OCI-LY1 (cell line): Measurements from ENCODE around the gene FBXO28.

Source experiments
- H2AFZ ChIP-seq: fragments of 200-600 bp; sonication (generic), shearing (Covaris generic); 2 replicates; pipeline ENCODE4 v1.6.0; 2014; ENCODE audit warnings: antibody characterized with exemption, mild to moderate bottlenecking, low read length
- H3F3A ChIP-seq: fragments of 200-600 bp; sonication (generic), shearing (Covaris generic); 2 replicates; pipeline ENCODE4 v1.6.0; 2014; ENCODE audit warnings: mild to moderate bottlenecking, antibody characterized with exemption, low read length, moderate library complexity; ENCODE audit not compliant: insufficient read depth
- H3K27ac ChIP-seq: fragments of 200-600 bp; sonication (generic); 2 replicates; pipeline ENCODE4 v1.5.1; 2014; ENCODE audit warnings: low read length, mixed run types, mild to moderate bottlenecking, low read depth; ENCODE audit not compliant: poor library complexity, severe bottlenecking
- H3K27me3 ChIP-seq: fragments of 200-600 bp; sonication (generic); 2 replicates; pipeline ENCODE4 v1.6.0; 2014; ENCODE audit warnings: antibody characterized with exemption, mild to moderate bottlenecking, low read length, moderate library complexity; ENCODE audit not compliant: insufficient read depth
- H3K36me3 ChIP-seq: fragments of 200-600 bp; sonication (generic); 2 replicates; pipeline ENCODE4 v1.6.1; 2014; ENCODE audit warnings: mild to moderate bottlenecking, antibody characterized with exemption, low read length, moderate library complexity, mixed read lengths; ENCODE audit not compliant: insufficient read depth
- H3K4me1 ChIP-seq: fragments of 200-600 bp; sonication (generic); 2 replicates; pipeline ENCODE4 v1.5.1; 2014; ENCODE audit warnings: mild to moderate bottlenecking, low read length, moderate library complexity; ENCODE audit not compliant: insufficient read depth, severe bottlenecking
- H3K4me2 ChIP-seq: fragments of 200-600 bp; sonication (generic), shearing (Covaris generic); 2 replicates; pipeline ENCODE4 v1.6.1; 2014; ENCODE audit warnings: low read length
- H3K4me3 ChIP-seq: fragments of 200-600 bp; sonication (generic); 2 replicates; pipeline ENCODE4 v1.5.1; 2014; ENCODE audit warnings: low read length, low read depth, mild to moderate bottlenecking, mixed read lengths; ENCODE audit not compliant: poor library complexity, severe bottlenecking
- H3K79me2 ChIP-seq: fragments of 200-600 bp; shearing (Covaris generic); 2 replicates; pipeline ENCODE4 v1.6.1; 2016; ENCODE audit warnings: mixed run types, low read length, mixed read lengths; ENCODE audit not compliant: insufficient read depth
- H3K9ac ChIP-seq: fragments of 200-600 bp; sonication (generic), shearing (Covaris generic); 2 replicates; pipeline ENCODE4 v1.6.1; 2014; ENCODE audit warnings: mild to moderate bottlenecking, low read length, mixed read lengths
- H3K9me2 ChIP-seq: fragments of 200-600 bp; sonication (generic), shearing (Covaris generic); 2 replicates; pipeline ENCODE4 v1.6.1; 2014; ENCODE audit warnings: low read depth, mild to moderate bottlenecking, low read length, mixed read lengths
- H3K9me3 ChIP-seq: fragments of 200-600 bp; shearing (Covaris generic); 2 replicates; pipeline ENCODE4 v1.6.1; 2014; ENCODE audit warnings: low read length, mixed read lengths
- H4K20me1 ChIP-seq: fragments of 200-600 bp; sonication (generic), shearing (Covaris generic); 2 replicates; pipeline ENCODE4 v1.6.0; 2016; ENCODE audit warnings: mild to moderate bottlenecking, low read length; ENCODE audit not compliant: insufficient read depth
- EZH2 ChIP-seq: fragments of 200-600 bp; sonication (generic), shearing (Covaris generic); IDR thresholded peaks from 2 replicates; pipeline ENCODE4 v1.8.0; 2017; ENCODE audit warnings: borderline replicate concordance, mixed run types, mild to moderate bottlenecking, antibody characterized with exemption, low read length, moderate library complexity, mixed read lengths
- TF ChIP-seq, protein P1 (sequence below): fragments of 200-600 bp; sonication (generic), shearing (Covaris generic); IDR thresholded peaks from 2 replicates; pipeline ENCODE4 v1.5.1; 2017; ENCODE audit warnings: mild to moderate bottlenecking, antibody characterized with exemption, low read length, moderate library complexity, mixed read lengths

FBXO28 gene

DNA sequence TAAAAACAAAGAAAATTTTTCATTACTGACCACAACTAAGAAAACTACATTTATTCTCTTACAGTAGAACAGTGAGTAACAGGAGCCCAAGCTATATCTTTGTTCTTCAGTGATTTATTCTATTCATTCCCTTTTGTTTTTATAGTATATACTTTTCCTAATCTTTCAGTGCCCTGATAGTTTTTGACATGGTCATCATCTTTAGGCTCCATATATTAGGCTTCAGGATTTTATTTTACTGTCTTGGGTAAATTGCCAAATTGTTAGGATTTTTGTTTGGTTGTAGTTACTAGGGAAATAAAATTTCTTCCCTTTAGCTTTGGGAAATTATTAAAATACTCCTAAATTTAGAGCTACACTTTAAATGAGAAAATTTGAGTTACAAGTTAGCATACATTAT lies 10.3 kb downstream of the FBXO28 start:
- H3K4me1 ChIP-seq: no peaks in the 10 kb centered on the region
- H3K4me2 ChIP-seq: no peak overlapping the region
- H3K36me3 ChIP-seq: peaks cover 28% of the 10 kb centered on the region
- no peaks in the 10 kb centered on the region for H4K20me1 ChIP-seq
- no peak overlapping the region for H3K4me3 ChIP-seq
- no peaks in the 10 kb centered on the region for H3K9me3 ChIP-seq
- no peak for TF ChIP-seq EZH2
- TF ChIP-seq, protein P1, sequence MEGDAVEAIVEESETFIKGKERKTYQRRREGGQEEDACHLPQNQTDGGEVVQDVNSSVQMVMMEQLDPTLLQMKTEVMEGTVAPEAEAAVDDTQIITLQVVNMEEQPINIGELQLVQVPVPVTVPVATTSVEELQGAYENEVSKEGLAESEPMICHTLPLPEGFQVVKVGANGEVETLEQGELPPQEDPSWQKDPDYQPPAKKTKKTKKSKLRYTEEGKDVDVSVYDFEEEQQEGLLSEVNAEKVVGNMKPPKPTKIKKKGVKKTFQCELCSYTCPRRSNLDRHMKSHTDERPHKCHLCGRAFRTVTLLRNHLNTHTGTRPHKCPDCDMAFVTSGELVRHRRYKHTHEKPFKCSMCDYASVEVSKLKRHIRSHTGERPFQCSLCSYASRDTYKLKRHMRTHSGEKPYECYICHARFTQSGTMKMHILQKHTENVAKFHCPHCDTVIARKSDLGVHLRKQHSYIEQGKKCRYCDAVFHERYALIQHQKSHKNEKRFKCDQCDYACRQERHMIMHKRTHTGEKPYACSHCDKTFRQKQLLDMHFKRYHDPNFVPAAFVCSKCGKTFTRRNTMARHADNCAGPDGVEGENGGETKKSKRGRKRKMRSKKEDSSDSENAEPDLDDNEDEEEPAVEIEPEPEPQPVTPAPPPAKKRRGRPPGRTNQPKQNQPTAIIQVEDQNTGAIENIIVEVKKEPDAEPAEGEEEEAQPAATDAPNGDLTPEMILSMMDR: no peak
- no peaks in the 10 kb centered on the region for H3F3A ChIP-seq
- no peak overlapping the region for H3K9ac ChIP-seq
- H3K79me2 ChIP-seq: peaks cover 49% of the 10 kb centered on the region
- H3K9me2 ChIP-seq: no peaks in the 10 kb centered on the region
- H2AFZ ChIP-seq: no peak overlapping the region
- H3K27me3 ChIP-seq: no peaks in the 10 kb centered on the region
- no peak overlapping the region for H3K27ac ChIP-seq

DNA sequence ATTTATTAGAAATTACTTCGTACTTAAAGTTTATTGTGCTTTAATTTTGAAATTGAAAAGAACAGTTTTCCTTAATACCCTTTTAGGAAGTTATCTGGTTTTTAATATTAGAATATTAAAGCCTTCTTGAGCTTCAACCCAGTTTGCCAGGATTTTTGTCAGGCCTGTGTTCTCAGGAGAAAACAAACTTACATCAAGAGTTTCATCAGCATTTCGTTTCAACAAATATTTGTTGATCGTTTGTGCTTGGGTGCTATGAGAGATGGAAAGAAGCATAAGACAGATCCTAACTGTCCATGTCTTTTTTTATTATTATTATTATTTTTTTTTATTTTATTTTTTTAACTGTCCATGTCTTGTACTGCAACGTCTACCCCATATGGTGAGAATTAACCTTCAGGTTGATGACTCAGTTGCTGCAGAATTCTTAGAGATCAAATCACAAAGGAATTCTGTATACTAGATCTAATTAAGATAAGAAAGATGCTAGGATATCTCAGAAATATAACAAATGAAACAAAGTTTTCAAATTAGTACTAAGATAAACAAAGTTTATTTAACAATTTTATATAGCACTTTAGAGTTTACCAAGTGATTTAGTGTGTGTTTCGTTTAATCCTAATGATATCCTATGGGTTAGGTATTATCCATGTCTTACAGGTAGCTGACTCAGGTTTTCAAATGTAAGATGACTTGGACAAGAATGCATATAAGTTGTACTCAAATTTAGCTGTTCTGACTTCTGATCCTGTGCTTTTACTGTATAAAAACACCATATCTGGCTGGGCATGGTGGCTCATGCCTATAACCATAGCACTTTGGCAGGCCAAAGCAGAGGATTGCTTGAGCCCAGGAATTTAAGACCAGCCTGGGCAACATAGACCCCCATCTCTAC lies 14.3 kb downstream of the FBXO28 start:
- H3K79me2 ChIP-seq: peaks cover 14% of the 10 kb centered on the region
- no peaks in the 10 kb centered on the region for H3F3A ChIP-seq
- peaks cover 40% of the 10 kb centered on the region for H3K36me3 ChIP-seq
- no peaks in the 10 kb centered on the region for H4K20me1 ChIP-seq
- no peaks in the 10 kb centered on the region for H3K9me3 ChIP-seq
- H3K9me2 ChIP-seq: no peaks in the 10 kb centered on the region
- no peak for TF ChIP-seq EZH2
- TF ChIP-seq, protein P1: no peak
- no peak overlapping the region for H3K9ac ChIP-seq
- no peak overlapping the region for H2AFZ ChIP-seq
- H3K27ac ChIP-seq: no peak overlapping the region
- H3K4me2 ChIP-seq: no peak overlapping the region
- H3K4me1 ChIP-seq: no peaks in the 10 kb centered on the region
- H3K27me3 ChIP-seq: no peaks in the 10 kb centered on the region
- no peak overlapping the region for H3K4me3 ChIP-seq

DNA sequence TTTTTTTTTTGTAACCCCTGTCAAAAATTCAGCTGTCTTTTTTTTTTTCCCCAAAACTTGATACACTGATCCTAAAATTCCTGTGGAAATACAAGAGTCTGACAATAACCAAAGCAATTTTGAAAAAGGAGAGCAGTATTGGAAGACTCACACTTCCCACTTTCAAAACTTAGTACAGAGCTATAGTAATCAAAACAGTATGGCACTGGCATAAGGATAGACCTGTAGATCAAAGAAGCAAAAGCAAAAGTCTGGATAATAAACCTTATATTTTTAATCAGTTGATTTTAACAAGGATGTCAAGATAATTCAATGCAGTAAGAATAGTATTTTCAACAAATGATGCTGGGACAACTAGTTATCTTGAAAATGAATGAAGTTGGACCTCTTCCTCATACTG lies 17.3 kb downstream of the FBXO28 start:
- Histone ChIP-seq H3K9me3 (no peaks in the 10 kb centered on the region), H3K9me2 (no peaks in the 10 kb centered on the region), H3F3A (peaks cover 4% of the 10 kb centered on the region; the same call in 1 of the 2 replicates), H2AFZ (no peak overlapping the region), H3K9ac (no peak overlapping the region), H3K4me2 (no peak overlapping the region), H3K79me2 (0 out of 2 replicates have a peak, but pooled peaks cover 2% of the 10 kb centered on the region), H3K36me3 (peaks cover 66% of the 10 kb centered on the region), H3K4me1 (no peaks in the 10 kb centered on the region), H3K27me3 (no peaks in the 10 kb centered on the region), H4K20me1 (no peaks in the 10 kb centered on the region), H3K4me3 (no peak overlapping the region), H3K27ac (no peak overlapping the region)
- TF ChIP-seq EZH2: no peak
- TF ChIP-seq, protein P1: no peak
